Vagina (tissue), 2 donors: Measurements from ENCODE around the gene PRAMEF2. TPM values are rescaled to one million over a fixed set of nuclear protein-coding genes. Genes with fewer than 3 reads are reported as not detected.
"Not testable (repeated sequence)": the region's sequence is repeated elsewhere in the genome, so short reads cannot be mapped to it uniquely, and the experiment has no call there.

Source experiments
- DNase-seq, 2 donors: peaks; one replicate each; pipeline ENCODE4 v3.0.0-alpha.2; 2017; ENCODE audit errors: extremely low spot score in 2 of 2
- H3K27ac ChIP-seq: fragments of 200-600 bp; sonication (generic); one replicate; pipeline ENCODE4 v1.5.1; 2019
- H3K27me3 ChIP-seq: fragments of 200-600 bp; sonication (generic); one replicate; pipeline ENCODE4 v1.5.1; 2019
- H3K36me3 ChIP-seq, 2 donors: fragments of 200-600 bp; sonication (generic); one replicate each; pipeline ENCODE4 v1.5.1; 2017 to 2019
- H3K4me1 ChIP-seq: fragments of 200-600 bp; sonication (generic); one replicate; pipeline ENCODE4 v1.5.1; 2019
- H3K4me3 ChIP-seq, 2 donors: fragments of 200-600 bp; sonication (generic); 1 replicate in 1 of 2; 2 replicates in 1 of 2; pipeline ENCODE4 v1.5.1; 2016 to 2019
- H3K9me3 ChIP-seq: fragments of 200-600 bp; sonication (generic); one replicate; pipeline ENCODE4 v1.5.1; 2019
- POLR2A ChIP-seq, 2 donors: fragments of 450-650 bp; IDR thresholded peaks; one replicate each; pipeline ENCODE4 v1.6.1; 2017; ENCODE audit warnings: antibody characterized with exemption in 2 of 2, mild to moderate bottlenecking in 2 of 2, moderate library complexity in 2 of 2
- POLR2AphosphoS5 ChIP-seq, 2 donors: sonication (generic); formaldehyde crosslinking; IDR thresholded peaks; one replicate each; pipeline ENCODE4 v1.9.0; 2017; ENCODE audit warnings: antibody characterized with exemption in 2 of 2, mild to moderate bottlenecking in 2 of 2, low read depth in 1 of 2; ENCODE audit not compliant: insufficient read depth in 1 of 2
- intact Hi-C: fragments of 100-400 bp; cut with DNase I; formaldehyde crosslinking; loops from one replicate; pipeline ENCODE4 v1.15.1; 2023
- total RNA-seq: library from RNA; depleted of rRNA; stranded (reverse); fragments of >200 nt; gene quantifications from one replicate; pipeline ENCODE4 v1.2.3, GENCODE V29; 2016
- TF ChIP-seq, protein P1 (sequence below), 3 experiments: fragments of 450-650 bp in 2 of 3; fragments of 200-600 bp in 1 of 3; sonication (generic) in 1 of 3; IDR thresholded peaks; one replicate each; pipeline ENCODE4 v1.5.1; 2017 to 2019; ENCODE audit warnings: antibody characterized with exemption in 3 of 3, mild to moderate bottlenecking in 2 of 3, moderate library complexity in 2 of 3

PRAMEF2 gene
- total RNA-seq, 1 donor from 2014 or later, result not detected

DNA sequence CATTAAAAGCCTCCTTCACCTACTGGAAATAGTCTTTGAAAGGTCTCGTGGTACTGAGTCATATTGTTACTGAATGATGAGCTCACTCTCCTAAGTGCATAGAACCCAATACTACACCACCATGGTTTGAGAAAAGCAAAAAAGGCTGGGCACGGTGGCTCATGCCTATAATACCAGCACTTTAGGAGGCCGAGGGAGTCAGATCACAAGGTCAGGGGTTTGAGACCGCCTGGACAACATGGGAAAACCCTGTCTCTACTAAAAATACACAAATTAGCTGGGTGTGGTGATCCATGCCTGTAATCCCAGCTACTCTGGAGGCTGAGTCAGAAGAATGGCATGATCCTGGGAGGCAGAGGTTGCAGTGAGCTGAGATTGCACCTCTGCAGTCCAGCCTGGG, 5.1 kb upstream of the PRAMEF2 start:
- H3K36me3 ChIP-seq, result no peaks in the 10 kb centered on the region
- intact Hi-C loops, result no loop called here
- no peak overlapping the region for H3K4me3 ChIP-seq
- no peak overlapping the region for H3K27ac ChIP-seq
- TF ChIP-seq POLR2AphosphoS5 (IDR thresholded peaks at IDR 0.05; ENCODE audit: insufficient read depth in 1 of 2, low read depth in 1 of 2) (no peak), POLR2A (IDR thresholded peaks at IDR 0.05) (no peak)
- TF ChIP-seq, protein P1, sequence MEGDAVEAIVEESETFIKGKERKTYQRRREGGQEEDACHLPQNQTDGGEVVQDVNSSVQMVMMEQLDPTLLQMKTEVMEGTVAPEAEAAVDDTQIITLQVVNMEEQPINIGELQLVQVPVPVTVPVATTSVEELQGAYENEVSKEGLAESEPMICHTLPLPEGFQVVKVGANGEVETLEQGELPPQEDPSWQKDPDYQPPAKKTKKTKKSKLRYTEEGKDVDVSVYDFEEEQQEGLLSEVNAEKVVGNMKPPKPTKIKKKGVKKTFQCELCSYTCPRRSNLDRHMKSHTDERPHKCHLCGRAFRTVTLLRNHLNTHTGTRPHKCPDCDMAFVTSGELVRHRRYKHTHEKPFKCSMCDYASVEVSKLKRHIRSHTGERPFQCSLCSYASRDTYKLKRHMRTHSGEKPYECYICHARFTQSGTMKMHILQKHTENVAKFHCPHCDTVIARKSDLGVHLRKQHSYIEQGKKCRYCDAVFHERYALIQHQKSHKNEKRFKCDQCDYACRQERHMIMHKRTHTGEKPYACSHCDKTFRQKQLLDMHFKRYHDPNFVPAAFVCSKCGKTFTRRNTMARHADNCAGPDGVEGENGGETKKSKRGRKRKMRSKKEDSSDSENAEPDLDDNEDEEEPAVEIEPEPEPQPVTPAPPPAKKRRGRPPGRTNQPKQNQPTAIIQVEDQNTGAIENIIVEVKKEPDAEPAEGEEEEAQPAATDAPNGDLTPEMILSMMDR (IDR thresholded peaks at IDR 0.05), result no peak
- no peaks in the 10 kb centered on the region for H3K27me3 ChIP-seq
- no peaks in the 10 kb centered on the region for H3K9me3 ChIP-seq
- H3K4me1 ChIP-seq, result no peaks in the 10 kb centered on the region
- DNase-seq, result no peak

DNA sequence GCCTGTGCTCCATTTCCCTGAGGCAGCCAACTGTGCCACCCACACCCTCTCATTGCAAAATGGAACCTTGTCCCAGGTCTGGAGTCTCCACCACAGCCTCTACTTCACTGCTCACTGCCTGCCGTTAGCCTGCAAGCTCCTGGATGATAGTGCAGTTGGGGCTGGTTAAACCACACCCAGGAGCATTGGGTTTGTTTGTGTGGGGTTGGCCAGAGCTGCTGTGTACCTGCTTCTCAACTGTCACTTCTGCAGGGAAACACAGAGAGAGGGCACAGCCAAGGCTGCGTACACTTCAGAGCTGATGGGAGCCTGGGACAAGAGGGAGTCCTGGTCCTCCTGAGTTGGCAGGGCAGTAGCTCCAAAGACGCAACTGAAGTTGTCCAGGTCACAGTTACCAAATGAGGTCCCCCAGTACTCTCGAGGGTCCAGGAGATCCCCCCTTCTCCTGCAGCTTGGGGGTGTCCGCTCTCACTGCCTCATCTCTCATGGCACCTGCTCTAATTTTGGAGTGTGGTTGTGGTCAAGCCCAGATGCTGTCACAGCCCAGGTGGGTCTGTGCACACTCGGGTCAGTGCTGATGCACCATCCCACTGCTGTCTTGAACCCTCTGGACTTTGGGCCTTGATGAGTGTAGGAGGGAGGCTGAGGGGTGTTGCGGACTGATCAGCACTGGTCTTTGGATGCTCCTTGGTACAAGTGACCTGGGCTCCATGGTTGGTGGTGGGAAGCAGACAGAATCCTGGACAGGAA, 6.4 kb downstream of the PRAMEF2 start:
- DNase-seq, H3K36me3 ChIP-seq, H3K27me3 ChIP-seq, H3K9me3 ChIP-seq, H3K4me3 ChIP-seq, intact Hi-C loops, H3K4me1 ChIP-seq, H3K27ac ChIP-seq: not testable (repeated sequence)

DNA sequence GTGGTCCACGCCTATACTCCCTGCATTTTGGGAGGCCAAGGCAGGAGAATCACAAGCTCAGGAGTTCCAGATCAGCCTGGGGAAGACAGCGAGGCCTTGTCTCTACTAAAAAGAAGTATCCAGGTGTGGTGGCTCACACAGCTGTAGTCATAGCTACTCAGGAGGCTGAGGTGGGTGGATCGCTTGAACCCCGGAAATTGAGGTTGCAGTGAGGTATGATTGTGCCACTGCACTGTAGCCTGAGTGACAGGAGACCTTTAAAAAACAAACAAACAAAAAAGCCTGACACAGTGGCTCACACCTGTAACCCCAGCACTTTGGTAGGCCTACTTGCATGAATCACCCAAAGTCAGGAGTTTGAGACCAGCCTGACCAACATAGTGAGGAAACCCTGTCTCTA, 21.6 kb downstream of the PRAMEF2 start:
- H3K4me3 ChIP-seq, H3K27ac ChIP-seq, H3K36me3 ChIP-seq, intact Hi-C loops, H3K4me1 ChIP-seq, DNase-seq, H3K9me3 ChIP-seq, H3K27me3 ChIP-seq: not testable (repeated sequence)

DNA sequence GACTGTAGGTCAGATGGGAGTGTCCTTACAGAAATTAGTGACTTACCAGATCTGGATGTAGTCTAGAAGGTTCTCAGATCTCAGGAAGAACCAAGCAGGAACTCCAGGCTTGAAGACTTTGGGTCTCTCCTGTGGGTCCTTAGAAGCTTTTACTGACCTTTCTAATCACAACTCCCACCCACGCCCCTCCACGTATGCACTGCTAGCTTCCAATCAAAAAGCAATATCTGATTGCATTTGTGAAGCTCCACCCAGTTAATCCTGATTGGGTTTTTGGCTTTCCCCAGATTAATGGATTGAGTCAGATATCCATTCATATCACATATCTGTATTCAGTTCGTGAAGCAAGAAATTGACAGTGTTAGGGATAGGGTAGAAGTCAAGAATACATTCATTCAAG, 29.2 kb downstream of the PRAMEF2 start, which contains the start of gene PRAMEF4:
Gene PRAMEF4, minus strand, starts transcription at position 101 of the 400 bp plus-strand sequence. CDS start 2,807 bp downstream, outside the sequence.
- H3K4me3 ChIP-seq, H3K27me3 ChIP-seq, H3K9me3 ChIP-seq, H3K36me3 ChIP-seq, DNase-seq, H3K4me1 ChIP-seq, H3K27ac ChIP-seq, intact Hi-C loops: not testable (repeated sequence)

DNA sequence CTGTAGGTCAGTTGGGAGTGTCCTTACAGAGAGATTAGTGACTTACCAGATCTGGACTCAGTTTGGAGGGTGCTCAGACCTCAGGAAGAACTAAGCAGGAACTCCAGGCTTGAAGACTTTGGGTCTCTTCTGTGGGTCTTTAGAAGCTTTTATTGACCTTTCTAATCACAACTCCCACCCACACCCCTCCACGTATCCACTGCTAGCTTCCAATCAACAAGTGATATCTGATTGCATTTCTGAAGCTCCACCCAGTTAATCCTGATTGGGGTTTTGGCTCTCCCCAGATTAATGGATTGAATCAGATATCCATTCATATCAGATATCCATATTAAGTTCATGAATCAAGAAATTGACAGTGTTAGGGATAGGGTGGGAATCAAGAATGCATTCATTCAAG, 41.3 kb downstream of the PRAMEF2 start, which contains the start of gene PRAMEF10:
Gene PRAMEF10, minus strand, starts transcription at position 101 of the 400 bp plus-strand sequence. CDS start 2,423 bp downstream, outside the sequence.
- H3K36me3 ChIP-seq, H3K9me3 ChIP-seq, H3K4me3 ChIP-seq, DNase-seq, H3K27ac ChIP-seq, H3K27me3 ChIP-seq, intact Hi-C loops, H3K4me1 ChIP-seq: not testable (repeated sequence)

DNA sequence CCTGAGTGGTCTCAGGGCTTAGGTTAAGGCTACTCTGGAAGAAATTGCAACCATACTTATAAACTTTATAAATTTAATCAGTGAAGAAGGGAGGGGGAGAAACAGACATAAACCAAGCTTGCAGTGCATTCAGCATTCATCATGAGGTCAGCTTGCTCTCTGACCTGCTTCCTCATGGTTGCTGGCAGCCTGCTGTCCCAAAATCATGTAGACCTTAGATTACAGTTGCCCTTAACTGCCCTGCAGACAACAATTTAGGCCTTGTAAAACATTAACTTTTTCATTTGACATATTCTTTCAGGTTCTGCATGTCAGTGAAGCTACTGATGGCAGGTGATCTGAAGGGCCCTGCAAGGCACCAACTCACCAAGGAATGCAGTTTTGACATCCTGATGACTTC, 42.3 kb downstream of the PRAMEF2 start:
- H3K4me3 ChIP-seq, DNase-seq, H3K4me1 ChIP-seq, H3K9me3 ChIP-seq, intact Hi-C loops, H3K27me3 ChIP-seq, H3K27ac ChIP-seq, H3K36me3 ChIP-seq: not testable (repeated sequence)

DNA sequence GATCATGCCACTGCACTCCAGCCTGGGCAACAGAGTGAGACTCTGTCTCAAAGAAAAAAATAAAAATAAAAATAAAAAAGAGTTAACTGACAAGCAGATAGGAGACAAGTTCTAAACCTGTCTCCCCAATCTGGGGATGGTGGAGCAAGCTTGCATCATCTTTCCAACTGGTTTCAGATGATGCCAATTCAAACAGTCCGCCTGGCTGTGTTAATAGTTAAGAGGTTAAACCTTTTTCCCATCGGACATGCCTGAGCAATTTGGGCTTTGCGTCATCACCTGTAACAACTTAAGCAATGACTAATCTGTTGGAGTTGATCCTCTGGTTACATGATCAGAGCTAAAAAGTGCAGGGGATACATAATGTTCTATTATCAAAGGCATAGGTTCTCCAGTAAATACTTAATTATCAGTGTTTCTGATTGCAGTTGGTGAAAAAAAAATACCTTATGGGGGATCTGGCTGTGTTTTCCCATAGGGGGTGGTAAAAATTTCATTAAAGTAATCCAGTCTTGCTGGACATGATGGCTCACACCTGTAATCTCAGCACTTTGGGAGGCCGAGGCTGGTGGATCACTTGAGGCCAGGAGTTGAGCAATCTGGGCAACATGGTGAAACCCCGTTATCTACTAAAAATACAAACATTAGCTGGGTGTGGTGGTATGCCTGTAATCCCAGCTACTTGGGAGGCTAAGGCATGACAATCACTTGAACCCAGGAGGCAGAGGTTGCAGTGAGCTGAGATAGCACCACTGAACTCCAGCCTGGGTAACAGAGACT, 47.1 kb downstream of the PRAMEF2 start:
- intact Hi-C loops, H3K27me3 ChIP-seq, H3K4me3 ChIP-seq, H3K9me3 ChIP-seq, H3K36me3 ChIP-seq, DNase-seq, H3K27ac ChIP-seq, H3K4me1 ChIP-seq: not testable (repeated sequence)

Other genes starting within 250 kb of the PRAMEF2 start
- 111 TPM for gene DHRS3, start 238.9 kb upstream of the PRAMEF2 start, total RNA-seq
- not detected for gene AADACL4, start 213.0 kb upstream of the PRAMEF2 start, total RNA-seq
- gene AADACL3, start 141.0 kb upstream of the PRAMEF2 start, total RNA-seq, result not detected
- gene CFAP107, start 110.9 kb upstream of the PRAMEF2 start, total RNA-seq, result not detected
- gene PRAMEF12, start 83.3 kb upstream of the PRAMEF2 start, total RNA-seq, result not detected
- gene PRAMEF1, start 65.7 kb upstream of the PRAMEF2 start, total RNA-seq, result not detected
- gene PRAMEF11, start 25.7 kb upstream of the PRAMEF2 start, total RNA-seq, result not detected
- not detected for gene HNRNPCL1, start 8.4 kb upstream of the PRAMEF2 start, total RNA-seq
- not detected for gene PRAMEF4, start 29.1 kb downstream of the PRAMEF2 start, total RNA-seq
- gene PRAMEF10, start 41.2 kb downstream of the PRAMEF2 start, total RNA-seq, result not detected
- gene PRAMEF7, start 59.5 kb downstream of the PRAMEF2 start, total RNA-seq, result not detected
- not detected for gene PRAMEF6, start 90.5 kb downstream of the PRAMEF2 start, total RNA-seq
- gene PRAMEF27, start 199.5 kb downstream of the PRAMEF2 start, total RNA-seq, result not detected
- not detected for gene HNRNPCL3, start 203.7 kb downstream of the PRAMEF2 start, total RNA-seq
- gene PRAMEF25, start 213.7 kb downstream of the PRAMEF2 start, total RNA-seq, result not detected